GM23338 (cell line): ENCODE data around the gene SMARCE1. TPM values are rescaled to one million over a fixed set of nuclear protein-coding genes. Genes with fewer than 3 reads are reported as not detected.

Source experiments
- ATAC-seq: fragments of 200-7000 bp; cut with Tn5 transposase; 3 replicates; pipeline ENCODE4 v1.9.1; 2020
- DNase-seq: peaks from one replicate; pipeline ENCODE4 v3.0.0-alpha.2; 2015; ENCODE audit warnings: low spot score
- H2AFZ ChIP-seq: fragments of 200-600 bp; sonication (generic); 2 replicates; pipeline ENCODE4 v1.8.0; 2016; ENCODE audit warnings: antibody characterized with exemption, mild to moderate bottlenecking, moderate library complexity
- H3F3A ChIP-seq: fragments of 200-600 bp; sonication (generic); replicated peaks from 2 replicates; pipeline ENCODE4 v1.8.0; 2017; ENCODE audit warnings: antibody characterized with exemption, mixed run types, low read depth
- H3K27ac ChIP-seq: fragments of 200-600 bp; sonication (generic); 2 replicates; pipeline ENCODE4 v1.6.1; 2016; ENCODE audit warnings: low read depth
- H3K27me3 ChIP-seq: fragments of 200-600 bp; sonication (generic); 2 replicates; pipeline ENCODE4 v1.8.0; 2016; ENCODE audit warnings: mild to moderate bottlenecking, mixed run types, moderate library complexity; ENCODE audit not compliant: insufficient read depth
- H3K36me3 ChIP-seq: fragments of 200-600 bp; sonication (generic); 2 replicates; pipeline ENCODE4 v1.8.0; 2016; ENCODE audit warnings: mild to moderate bottlenecking; ENCODE audit not compliant: insufficient read depth
- H3K4me1 ChIP-seq: fragments of 200-600 bp; sonication (generic); 2 replicates; pipeline ENCODE4 v1.8.0; 2016; ENCODE audit warnings: mild to moderate bottlenecking, moderate library complexity; ENCODE audit not compliant: insufficient read depth
- H3K4me2 ChIP-seq: fragments of 200-600 bp; sonication (generic); 2 replicates; pipeline ENCODE4 v1.7.1; 2017; ENCODE audit warnings: mixed run types
- H3K4me3 ChIP-seq: fragments of 200-600 bp; sonication (generic); 2 replicates; pipeline ENCODE4 v1.6.1; 2016; ENCODE audit warnings: mixed run types
- H3K79me2 ChIP-seq: fragments of 200-600 bp; sonication (generic); replicated peaks from 2 replicates; pipeline ENCODE4 v1.8.0; 2017; ENCODE audit warnings: mild to moderate bottlenecking; ENCODE audit not compliant: insufficient read depth
- H3K9me2 ChIP-seq: fragments of 200-600 bp; sonication (generic); 2 replicates; pipeline ENCODE4 v1.8.0; 2017; ENCODE audit not compliant: insufficient read depth
- H4K20me1 ChIP-seq: fragments of 200-600 bp; sonication (generic); replicated peaks from 2 replicates; pipeline ENCODE4 v1.8.0; 2017; ENCODE audit warnings: mild to moderate bottlenecking; ENCODE audit not compliant: insufficient read depth
- H3K27ac Mint-ChIP-seq: 2 replicates; pipeline ENCODE4 v1.8.0; 2020; ENCODE audit warnings: inconsistent platforms, mild to moderate bottlenecking, moderate library complexity, mixed read lengths
- H3K27me3 Mint-ChIP-seq: 3 replicates; pipeline ENCODE4 v1.8.0; 2022; ENCODE audit warnings: low read depth, mild to moderate bottlenecking, moderate library complexity, mixed read lengths, inconsistent platforms; ENCODE audit not compliant: insufficient read depth, poor library complexity
- H3K36me3 Mint-ChIP-seq: 3 replicates; pipeline ENCODE4 v1.8.0; 2021; ENCODE audit warnings: low read depth, mild to moderate bottlenecking, inconsistent platforms, moderate library complexity, mixed read lengths
- H3K4me1 Mint-ChIP-seq: 3 replicates; pipeline ENCODE4 v1.8.0; 2020; ENCODE audit warnings: mild to moderate bottlenecking, inconsistent platforms, mixed read lengths
- H3K4me3 Mint-ChIP-seq: 3 replicates; pipeline ENCODE4 v1.8.0; 2021; ENCODE audit warnings: moderate library complexity, mild to moderate bottlenecking, inconsistent platforms, mixed read lengths
- H3K9me3 Mint-ChIP-seq: 3 replicates; pipeline ENCODE4 v1.8.0; 2020; ENCODE audit warnings: moderate library complexity, mild to moderate bottlenecking, inconsistent platforms, mixed read lengths
- CREB1 ChIP-seq: fragments of 250-450 bp; sonication (Bioruptor Pico); IDR thresholded peaks from 2 replicates; pipeline ENCODE4 v1.5.0; 2020; ENCODE audit warnings: low read depth, mild to moderate bottlenecking, moderate library complexity
- EZH2 ChIP-seq: fragments of 200-600 bp; sonication (generic); IDR thresholded peaks from one replicate; pipeline ENCODE4 v1.8.0; 2017; ENCODE audit warnings: antibody characterized with exemption, mild to moderate bottlenecking, low read depth; ENCODE audit not compliant: unreplicated experiment
- EZH2phosphoT487 ChIP-seq: fragments of 200-600 bp; sonication (generic); IDR thresholded peaks from one replicate; pipeline ENCODE4 v1.8.1; 2018; ENCODE audit warnings: antibody characterized with exemption; ENCODE audit not compliant: unreplicated experiment
- JUNB ChIP-seq: IDR thresholded peaks from one replicate; pipeline ENCODE4 v1.6.1; 2016; ENCODE audit warnings: antibody characterized with exemption; ENCODE audit not compliant: unreplicated experiment
- NANOG ChIP-seq: IDR thresholded peaks from 2 replicates; pipeline ENCODE4 v1.6.1; 2016; ENCODE audit warnings: antibody characterized with exemption, borderline replicate concordance
- POLR2AphosphoS5 ChIP-seq: IDR thresholded peaks from 2 replicates; pipeline ENCODE4 v1.6.1; 2016; ENCODE audit warnings: antibody characterized with exemption, low read depth
- STAT1 ChIP-seq: IDR thresholded peaks from one replicate; pipeline ENCODE4 v1.6.1; 2016; ENCODE audit warnings: antibody characterized with exemption; ENCODE audit not compliant: unreplicated experiment
- ZNF114 ChIP-seq: fragments of 250-450 bp; sonication (Bioruptor Pico); IDR thresholded peaks from 2 replicates; pipeline ENCODE4 v1.5.0; 2020; ENCODE audit warnings: mild to moderate bottlenecking, moderate library complexity
- ZNF331 ChIP-seq: fragments of 250-450 bp; sonication (Bioruptor Pico); IDR thresholded peaks from 2 replicates; pipeline ENCODE4 v1.5.0; 2020; ENCODE audit warnings: low read depth, mild to moderate bottlenecking, moderate library complexity
- polyA plus RNA-seq: library from polyadenylated mRNA; unstranded; fragments of >200 nt; fragmentation: Nextera tagmentation; extraction: Ambion mirVana; gene quantifications from 2 replicates; pipeline ENCODE4 v1.2.1, GENCODE V29; 2016
- total RNA-seq: library from RNA; depleted of rRNA; stranded (reverse); fragments of >200 nt; shearing (Covaris generic); gene quantifications from 2 replicates; pipeline ENCODE4 v1.2.3, GENCODE V29; 2014
- TF ChIP-seq, protein P1 (sequence below): IDR thresholded peaks from 2 replicates; pipeline ENCODE4 v1.6.1; 2016; ENCODE audit warnings: antibody characterized with exemption
- TF ChIP-seq, protein P2 (sequence below), 2 experiments: fragments of 200-600 bp in 1 of 2; sonication (generic) in 1 of 2; conservative IDR thresholded peaks; 2 replicates each; pipeline versions ENCODE4 v1.5.1 to v1.6.1; 2016 to 2017; ENCODE audit warnings: antibody characterized with exemption in 2 of 2, low read depth in 2 of 2, mild to moderate bottlenecking in 2 of 2, moderate library complexity in 1 of 2
- TF ChIP-seq, protein P3 (sequence below): IDR thresholded peaks from one replicate; pipeline ENCODE4 v1.6.1; 2018; ENCODE audit warnings: antibody characterized with exemption; ENCODE audit not compliant: unreplicated experiment
- TF ChIP-seq, protein P4 (sequence below): fragments of 250-450 bp; sonication (Bioruptor Pico); IDR thresholded peaks from 2 replicates; pipeline ENCODE4 v1.5.0; 2020; ENCODE audit warnings: mild to moderate bottlenecking, moderate library complexity

The SMARCE1 gene
- total and polyA plus RNA-seq, 2 experiments from 2014 or later, result 101 to 258 TPM

DNA sequence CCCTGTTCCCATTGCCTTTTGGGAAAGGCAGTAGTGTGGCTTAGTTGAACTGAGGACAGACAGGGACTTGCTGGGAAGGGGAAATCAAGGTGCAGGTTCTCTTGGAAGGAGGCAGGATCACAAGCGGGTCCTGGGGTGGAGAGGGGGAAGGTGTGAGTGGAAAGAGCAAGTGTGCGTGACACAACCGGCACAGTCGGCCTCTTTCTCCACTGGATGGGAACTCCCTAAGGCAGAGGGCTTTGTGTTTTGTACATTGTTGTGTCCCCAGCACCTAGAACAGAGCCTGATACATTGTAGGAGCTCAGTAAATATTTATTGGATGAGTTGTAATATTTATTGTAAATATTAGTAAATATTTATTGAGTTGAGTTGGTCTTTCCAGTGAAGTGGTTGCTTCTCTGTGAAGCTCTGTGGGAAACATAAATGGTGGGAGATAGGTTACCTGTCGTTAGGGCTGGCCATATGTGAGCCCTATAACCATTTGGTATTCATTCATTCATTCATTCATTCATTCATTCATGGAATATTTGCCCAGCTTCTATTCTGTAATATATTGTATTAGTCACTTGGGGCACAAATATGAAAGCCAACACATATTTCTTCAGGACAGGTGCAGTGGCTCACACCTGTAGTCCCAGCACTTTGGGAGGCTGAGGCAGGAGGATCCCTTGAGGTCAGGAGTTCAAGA is 34.0 kb downstream of the SMARCE1 start:
- Histone ChIP-seq H3K27me3 (no peaks in the 10 kb centered on the region), H3K79me2 (no peaks in the 10 kb centered on the region), H3K4me2 (no peak overlapping the region), H2AFZ (no peak overlapping the region), H4K20me1 (no peaks in the 10 kb centered on the region), H3K27ac (no peak overlapping the region), H3K4me3 (no peak overlapping the region), H3K9me2 (no peaks in the 10 kb centered on the region), H3K36me3 (no peaks in the 10 kb centered on the region), H3F3A (no peaks in the 10 kb centered on the region), H3K4me1 (no peaks in the 10 kb centered on the region)
- TF ChIP-seq, protein P1, sequence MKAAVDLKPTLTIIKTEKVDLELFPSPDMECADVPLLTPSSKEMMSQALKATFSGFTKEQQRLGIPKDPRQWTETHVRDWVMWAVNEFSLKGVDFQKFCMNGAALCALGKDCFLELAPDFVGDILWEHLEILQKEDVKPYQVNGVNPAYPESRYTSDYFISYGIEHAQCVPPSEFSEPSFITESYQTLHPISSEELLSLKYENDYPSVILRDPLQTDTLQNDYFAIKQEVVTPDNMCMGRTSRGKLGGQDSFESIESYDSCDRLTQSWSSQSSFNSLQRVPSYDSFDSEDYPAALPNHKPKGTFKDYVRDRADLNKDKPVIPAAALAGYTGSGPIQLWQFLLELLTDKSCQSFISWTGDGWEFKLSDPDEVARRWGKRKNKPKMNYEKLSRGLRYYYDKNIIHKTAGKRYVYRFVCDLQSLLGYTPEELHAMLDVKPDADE, result no peak
- TF ChIP-seq ZNF114 (CRISPR knock-in tag) (no peak), EZH2phosphoT487 (no peak), STAT1 (no peak), POLR2AphosphoS5 (no peak), ZNF331 (CRISPR knock-in tag) (no peak), EZH2 (no peak), NANOG (no peak), CREB1 (CRISPR knock-in tag) (no peak), JUNB (no peak)
- TF ChIP-seq, protein P2, sequence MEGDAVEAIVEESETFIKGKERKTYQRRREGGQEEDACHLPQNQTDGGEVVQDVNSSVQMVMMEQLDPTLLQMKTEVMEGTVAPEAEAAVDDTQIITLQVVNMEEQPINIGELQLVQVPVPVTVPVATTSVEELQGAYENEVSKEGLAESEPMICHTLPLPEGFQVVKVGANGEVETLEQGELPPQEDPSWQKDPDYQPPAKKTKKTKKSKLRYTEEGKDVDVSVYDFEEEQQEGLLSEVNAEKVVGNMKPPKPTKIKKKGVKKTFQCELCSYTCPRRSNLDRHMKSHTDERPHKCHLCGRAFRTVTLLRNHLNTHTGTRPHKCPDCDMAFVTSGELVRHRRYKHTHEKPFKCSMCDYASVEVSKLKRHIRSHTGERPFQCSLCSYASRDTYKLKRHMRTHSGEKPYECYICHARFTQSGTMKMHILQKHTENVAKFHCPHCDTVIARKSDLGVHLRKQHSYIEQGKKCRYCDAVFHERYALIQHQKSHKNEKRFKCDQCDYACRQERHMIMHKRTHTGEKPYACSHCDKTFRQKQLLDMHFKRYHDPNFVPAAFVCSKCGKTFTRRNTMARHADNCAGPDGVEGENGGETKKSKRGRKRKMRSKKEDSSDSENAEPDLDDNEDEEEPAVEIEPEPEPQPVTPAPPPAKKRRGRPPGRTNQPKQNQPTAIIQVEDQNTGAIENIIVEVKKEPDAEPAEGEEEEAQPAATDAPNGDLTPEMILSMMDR (conservative IDR thresholded peaks at IDR 0.05; ENCODE audit: low read depth in 2 of 2), result no peak
- TF ChIP-seq, protein P3, sequence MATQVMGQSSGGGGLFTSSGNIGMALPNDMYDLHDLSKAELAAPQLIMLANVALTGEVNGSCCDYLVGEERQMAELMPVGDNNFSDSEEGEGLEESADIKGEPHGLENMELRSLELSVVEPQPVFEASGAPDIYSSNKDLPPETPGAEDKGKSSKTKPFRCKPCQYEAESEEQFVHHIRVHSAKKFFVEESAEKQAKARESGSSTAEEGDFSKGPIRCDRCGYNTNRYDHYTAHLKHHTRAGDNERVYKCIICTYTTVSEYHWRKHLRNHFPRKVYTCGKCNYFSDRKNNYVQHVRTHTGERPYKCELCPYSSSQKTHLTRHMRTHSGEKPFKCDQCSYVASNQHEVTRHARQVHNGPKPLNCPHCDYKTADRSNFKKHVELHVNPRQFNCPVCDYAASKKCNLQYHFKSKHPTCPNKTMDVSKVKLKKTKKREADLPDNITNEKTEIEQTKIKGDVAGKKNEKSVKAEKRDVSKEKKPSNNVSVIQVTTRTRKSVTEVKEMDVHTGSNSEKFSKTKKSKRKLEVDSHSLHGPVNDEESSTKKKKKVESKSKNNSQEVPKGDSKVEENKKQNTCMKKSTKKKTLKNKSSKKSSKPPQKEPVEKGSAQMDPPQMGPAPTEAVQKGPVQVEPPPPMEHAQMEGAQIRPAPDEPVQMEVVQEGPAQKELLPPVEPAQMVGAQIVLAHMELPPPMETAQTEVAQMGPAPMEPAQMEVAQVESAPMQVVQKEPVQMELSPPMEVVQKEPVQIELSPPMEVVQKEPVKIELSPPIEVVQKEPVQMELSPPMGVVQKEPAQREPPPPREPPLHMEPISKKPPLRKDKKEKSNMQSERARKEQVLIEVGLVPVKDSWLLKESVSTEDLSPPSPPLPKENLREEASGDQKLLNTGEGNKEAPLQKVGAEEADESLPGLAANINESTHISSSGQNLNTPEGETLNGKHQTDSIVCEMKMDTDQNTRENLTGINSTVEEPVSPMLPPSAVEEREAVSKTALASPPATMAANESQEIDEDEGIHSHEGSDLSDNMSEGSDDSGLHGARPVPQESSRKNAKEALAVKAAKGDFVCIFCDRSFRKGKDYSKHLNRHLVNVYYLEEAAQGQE, result no peak
- TF ChIP-seq, protein P4, sequence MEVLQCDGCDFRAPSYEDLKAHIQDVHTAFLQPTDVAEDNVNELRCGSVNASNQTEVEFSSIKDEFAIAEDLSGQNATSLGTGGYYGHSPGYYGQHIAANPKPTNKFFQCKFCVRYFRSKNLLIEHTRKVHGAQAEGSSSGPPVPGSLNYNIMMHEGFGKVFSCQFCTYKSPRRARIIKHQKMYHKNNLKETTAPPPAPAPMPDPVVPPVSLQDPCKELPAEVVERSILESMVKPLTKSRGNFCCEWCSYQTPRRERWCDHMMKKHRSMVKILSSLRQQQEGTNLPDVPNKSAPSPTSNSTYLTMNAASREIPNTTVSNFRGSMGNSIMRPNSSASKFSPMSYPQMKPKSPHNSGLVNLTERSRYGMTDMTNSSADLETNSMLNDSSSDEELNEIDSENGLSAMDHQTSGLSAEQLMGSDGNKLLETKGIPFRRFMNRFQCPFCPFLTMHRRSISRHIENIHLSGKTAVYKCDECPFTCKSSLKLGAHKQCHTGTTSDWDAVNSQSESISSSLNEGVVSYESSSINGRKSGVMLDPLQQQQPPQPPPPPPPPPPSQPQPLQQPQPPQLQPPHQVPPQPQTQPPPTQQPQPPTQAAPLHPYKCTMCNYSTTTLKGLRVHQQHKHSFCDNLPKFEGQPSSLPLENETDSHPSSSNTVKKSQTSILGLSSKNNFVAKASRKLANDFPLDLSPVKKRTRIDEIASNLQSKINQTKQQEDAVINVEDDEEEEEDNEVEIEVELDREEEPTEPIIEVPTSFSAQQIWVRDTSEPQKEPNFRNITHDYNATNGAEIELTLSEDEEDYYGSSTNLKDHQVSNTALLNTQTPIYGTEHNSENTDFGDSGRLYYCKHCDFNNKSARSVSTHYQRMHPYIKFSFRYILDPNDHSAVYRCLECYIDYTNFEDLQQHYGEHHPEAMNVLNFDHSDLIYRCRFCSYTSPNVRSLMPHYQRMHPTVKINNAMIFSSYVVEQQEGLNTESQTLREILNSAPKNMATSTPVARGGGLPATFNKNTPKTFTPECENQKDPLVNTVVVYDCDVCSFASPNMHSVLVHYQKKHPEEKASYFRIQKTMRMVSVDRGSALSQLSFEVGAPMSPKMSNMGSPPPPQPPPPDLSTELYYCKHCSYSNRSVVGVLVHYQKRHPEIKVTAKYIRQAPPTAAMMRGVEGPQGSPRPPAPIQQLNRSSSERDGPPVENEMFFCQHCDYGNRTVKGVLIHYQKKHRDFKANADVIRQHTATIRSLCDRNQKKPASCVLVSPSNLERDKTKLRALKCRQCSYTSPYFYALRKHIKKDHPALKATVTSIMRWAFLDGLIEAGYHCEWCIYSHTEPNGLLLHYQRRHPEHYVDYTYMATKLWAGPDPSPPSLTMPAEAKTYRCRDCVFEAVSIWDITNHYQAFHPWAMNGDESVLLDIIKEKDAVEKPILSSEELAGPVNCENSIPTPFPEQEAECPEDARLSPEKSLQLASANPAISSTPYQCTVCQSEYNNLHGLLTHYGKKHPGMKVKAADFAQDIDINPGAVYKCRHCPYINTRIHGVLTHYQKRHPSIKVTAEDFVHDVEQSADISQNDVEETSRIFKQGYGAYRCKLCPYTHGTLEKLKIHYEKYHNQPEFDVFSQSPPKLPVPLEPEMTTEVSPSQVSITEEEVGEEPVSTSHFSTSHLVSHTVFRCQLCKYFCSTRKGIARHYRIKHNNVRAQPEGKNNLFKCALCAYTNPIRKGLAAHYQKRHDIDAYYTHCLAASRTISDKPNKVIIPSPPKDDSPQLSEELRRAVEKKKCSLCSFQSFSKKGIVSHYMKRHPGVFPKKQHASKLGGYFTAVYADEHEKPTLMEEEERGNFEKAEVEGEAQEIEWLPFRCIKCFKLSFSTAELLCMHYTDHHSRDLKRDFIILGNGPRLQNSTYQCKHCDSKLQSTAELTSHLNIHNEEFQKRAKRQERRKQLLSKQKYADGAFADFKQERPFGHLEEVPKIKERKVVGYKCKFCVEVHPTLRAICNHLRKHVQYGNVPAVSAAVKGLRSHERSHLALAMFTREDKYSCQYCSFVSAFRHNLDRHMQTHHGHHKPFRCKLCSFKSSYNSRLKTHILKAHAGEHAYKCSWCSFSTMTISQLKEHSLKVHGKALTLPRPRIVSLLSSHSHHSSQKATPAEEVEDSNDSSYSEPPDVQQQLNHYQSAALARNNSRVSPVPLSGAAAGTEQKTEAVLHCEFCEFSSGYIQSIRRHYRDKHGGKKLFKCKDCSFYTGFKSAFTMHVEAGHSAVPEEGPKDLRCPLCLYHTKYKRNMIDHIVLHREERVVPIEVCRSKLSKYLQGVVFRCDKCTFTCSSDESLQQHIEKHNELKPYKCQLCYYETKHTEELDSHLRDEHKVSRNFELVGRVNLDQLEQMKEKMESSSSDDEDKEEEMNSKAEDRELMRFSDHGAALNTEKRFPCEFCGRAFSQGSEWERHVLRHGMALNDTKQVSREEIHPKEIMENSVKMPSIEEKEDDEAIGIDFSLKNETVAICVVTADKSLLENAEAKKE (CRISPR knock-in tag), result no peak
- peaks cover 8% of the 10 kb centered on the region for H3K27me3 Mint-ChIP-seq
- no peak overlapping the region for H3K4me3 Mint-ChIP-seq
- no peak overlapping the region for H3K27ac Mint-ChIP-seq
- peaks cover 7% of the 10 kb centered on the region for H3K4me1 Mint-ChIP-seq
- no peak for ATAC-seq
- H3K9me3 Mint-ChIP-seq, result no peaks in the 10 kb centered on the region; the same call in 2 of the 3 replicates
- H3K36me3 Mint-ChIP-seq, result no peaks in the 10 kb centered on the region
- no peak for DNase-seq
